ENCODE results near the gene OXER1.

- TF ChIP-seq CTCF (conservative IDR thresholded peaks at IDR 0.05), result no peak
- no peak for TF ChIP-seq ZFX (IDR thresholded peaks at IDR 0.05)
These were observed 966 bp upstream of the OXER1 start for GRCh38 chr2:42764901-42765300.

Measured in C4-2B (cell line).